ENCODE data around the gene LINC00305.
A peak's percentile ranks its signal among the peaks of the same experiment; 100 is the strongest.

LINC00305 gene

DNA sequence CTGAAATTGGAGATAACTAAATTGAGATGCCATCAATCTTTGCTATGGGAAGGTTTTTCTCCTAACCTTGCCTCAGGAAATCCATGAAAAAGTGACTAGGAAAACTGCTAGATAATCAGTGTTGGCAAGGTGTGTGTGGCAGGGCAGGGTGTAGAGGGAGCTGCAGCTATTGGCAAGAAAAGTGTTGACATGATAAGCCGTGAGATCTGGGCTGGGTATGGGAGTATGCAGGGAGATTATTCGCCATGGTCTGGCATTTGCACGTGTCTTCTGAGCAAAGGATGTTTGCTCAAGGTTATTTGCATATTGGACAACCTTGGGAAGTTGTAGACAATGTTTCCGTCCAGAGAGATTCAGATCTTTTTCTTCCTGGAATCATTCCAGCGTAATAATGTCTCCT is 104.3 kb downstream of the LINC00305 start:
- no peak overlapping the region for H3K4me3 ChIP-seq (ENCODE audit: low read depth, low read length)
- TF ChIP-seq, protein P1, sequence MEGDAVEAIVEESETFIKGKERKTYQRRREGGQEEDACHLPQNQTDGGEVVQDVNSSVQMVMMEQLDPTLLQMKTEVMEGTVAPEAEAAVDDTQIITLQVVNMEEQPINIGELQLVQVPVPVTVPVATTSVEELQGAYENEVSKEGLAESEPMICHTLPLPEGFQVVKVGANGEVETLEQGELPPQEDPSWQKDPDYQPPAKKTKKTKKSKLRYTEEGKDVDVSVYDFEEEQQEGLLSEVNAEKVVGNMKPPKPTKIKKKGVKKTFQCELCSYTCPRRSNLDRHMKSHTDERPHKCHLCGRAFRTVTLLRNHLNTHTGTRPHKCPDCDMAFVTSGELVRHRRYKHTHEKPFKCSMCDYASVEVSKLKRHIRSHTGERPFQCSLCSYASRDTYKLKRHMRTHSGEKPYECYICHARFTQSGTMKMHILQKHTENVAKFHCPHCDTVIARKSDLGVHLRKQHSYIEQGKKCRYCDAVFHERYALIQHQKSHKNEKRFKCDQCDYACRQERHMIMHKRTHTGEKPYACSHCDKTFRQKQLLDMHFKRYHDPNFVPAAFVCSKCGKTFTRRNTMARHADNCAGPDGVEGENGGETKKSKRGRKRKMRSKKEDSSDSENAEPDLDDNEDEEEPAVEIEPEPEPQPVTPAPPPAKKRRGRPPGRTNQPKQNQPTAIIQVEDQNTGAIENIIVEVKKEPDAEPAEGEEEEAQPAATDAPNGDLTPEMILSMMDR (conservative IDR thresholded peaks at IDR 0.05; ENCODE audit: low read depth, low read length): no peak
- no peak for DNase-seq (ENCODE audit: low read depth)

GRCh38 chr18:64042728-64043358 is 106.0 kb downstream of the LINC00305 start:
- H3K4me3 ChIP-seq (ENCODE audit: low read depth, low read length): no peak overlapping the region
- TF ChIP-seq, protein P1 (conservative IDR thresholded peaks at IDR 0.05; ENCODE audit: low read depth, low read length): no peak
- DNase-seq (ENCODE audit: low read depth): no peak

DNA sequence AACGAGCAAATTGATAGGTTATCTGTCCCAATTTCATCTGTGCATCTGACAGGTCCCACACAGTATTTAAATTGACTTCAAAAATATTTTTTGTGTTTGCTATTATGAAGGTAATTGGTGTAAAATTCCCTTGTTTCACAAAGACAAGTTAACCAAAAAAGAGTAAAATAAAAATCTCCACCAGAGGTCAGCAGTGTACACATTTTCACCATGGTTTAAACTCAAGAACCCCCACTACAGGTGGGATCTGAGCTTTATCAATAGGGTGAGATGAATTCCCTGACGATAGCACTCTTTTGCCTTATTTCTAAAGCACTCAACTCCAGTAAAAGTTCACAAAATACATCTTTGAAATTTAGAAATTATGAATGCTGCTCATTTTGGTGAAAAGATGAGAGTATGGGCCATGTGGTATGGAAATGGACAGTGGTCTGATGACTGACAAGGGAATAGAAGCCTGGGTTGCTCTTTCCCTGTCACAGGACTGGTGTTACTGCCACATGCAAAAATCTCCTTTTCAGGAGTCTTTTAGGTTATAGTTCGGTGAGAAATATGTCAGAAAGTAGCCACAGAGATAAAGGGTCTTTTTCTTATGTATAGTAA is 111.0 kb downstream of the LINC00305 start:
- TF ChIP-seq, protein P1 (conservative IDR thresholded peaks at IDR 0.05; ENCODE audit: low read depth, low read length): peak; percentile 62
- peak; percentile 59 for DNase-seq (ENCODE audit: low read depth)
- H3K4me3 ChIP-seq (ENCODE audit: low read depth, low read length): no peak overlapping the region

GRCh38 chr18:64032312-64032711 is 116.6 kb downstream of the LINC00305 start:
- DNase-seq (ENCODE audit: low read depth): no peak
- H3K4me3 ChIP-seq (ENCODE audit: low read depth, low read length): no peak overlapping the region
- TF ChIP-seq, protein P1 (conservative IDR thresholded peaks at IDR 0.05; ENCODE audit: low read depth, low read length): no peak

DNA sequence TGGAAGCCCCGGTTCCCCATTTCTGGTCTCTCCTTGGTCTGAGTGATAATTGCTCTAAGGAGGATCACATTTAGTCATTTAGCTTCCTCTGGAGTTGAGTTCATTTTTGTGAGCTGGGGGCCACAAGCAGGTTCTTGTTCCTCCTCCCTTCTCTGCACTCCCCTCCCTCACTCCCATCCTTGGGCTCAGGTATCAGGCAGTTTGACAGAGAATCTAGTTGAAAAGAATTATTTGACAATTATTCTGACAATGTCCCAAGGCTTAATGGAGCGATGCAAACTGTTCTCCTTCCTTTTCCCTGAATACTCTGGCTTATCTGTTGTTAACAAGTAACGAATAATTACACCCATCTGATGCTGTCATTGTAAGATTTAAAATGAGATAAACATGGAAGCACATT is 117.5 kb downstream of the LINC00305 start:
- H3K4me3 ChIP-seq (ENCODE audit: low read depth, low read length): no peak overlapping the region
- DNase-seq (ENCODE audit: low read depth): no peak
- TF ChIP-seq, protein P1 (conservative IDR thresholded peaks at IDR 0.05; ENCODE audit: low read depth, low read length): no peak

Data from choroid plexus epithelial cell (primary cell).